ENCODE results near the gene ASB13.
A peak's percentile ranks its signal among the peaks of the same experiment; 100 is the strongest.

The ASB13 gene

DNA sequence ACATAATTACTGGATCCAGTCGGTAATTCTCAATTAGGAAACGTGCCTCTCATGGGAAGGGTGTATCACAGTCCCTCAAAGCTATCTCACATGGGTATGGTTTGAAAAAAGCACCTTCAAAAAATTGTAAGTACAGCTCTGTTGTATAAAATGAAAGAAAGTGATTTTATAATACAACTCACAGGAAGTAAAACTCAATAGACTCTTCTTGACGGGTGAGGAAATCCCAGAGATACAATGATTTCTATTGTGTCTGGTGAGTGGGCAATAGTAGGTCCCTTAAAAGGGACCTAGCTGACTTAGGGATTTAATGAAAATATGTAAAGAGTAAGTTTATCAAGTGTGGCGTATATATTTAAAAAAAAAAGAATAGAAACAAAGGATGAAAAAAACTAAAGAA, 45.2 kb upstream of the ASB13 start:
- H3K36me3 ChIP-seq (ENCODE audit: control insufficient read depth in 2 of 2, insufficient read depth in 1 of 2, low read length in 2 of 2) = no peaks in the 10 kb centered on the region
- no peak for TF ChIP-seq ZNF555 (tag by site-specific recombination; conservative IDR thresholded peaks at IDR 0.05)
- TF ChIP-seq, protein P1, sequence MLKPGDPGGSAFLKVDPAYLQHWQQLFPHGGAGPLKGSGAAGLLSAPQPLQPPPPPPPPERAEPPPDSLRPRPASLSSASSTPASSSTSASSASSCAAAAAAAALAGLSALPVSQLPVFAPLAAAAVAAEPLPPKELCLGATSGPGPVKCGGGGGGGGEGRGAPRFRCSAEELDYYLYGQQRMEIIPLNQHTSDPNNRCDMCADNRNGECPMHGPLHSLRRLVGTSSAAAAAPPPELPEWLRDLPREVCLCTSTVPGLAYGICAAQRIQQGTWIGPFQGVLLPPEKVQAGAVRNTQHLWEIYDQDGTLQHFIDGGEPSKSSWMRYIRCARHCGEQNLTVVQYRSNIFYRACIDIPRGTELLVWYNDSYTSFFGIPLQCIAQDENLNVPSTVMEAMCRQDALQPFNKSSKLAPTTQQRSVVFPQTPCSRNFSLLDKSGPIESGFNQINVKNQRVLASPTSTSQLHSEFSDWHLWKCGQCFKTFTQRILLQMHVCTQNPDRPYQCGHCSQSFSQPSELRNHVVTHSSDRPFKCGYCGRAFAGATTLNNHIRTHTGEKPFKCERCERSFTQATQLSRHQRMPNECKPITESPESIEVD (tag by site-specific recombination; IDR thresholded peaks at IDR 0.05) = peak; percentile 21; the same call in 1 of the 2 replicates
- no peaks in the 10 kb centered on the region for H3K4me1 ChIP-seq (ENCODE audit: control insufficient read depth, insufficient read depth, low read length)
- no peak overlapping the region for H3K27ac ChIP-seq (ENCODE audit: extremely low read depth, low read depth, low read length)
- H3K9me3 ChIP-seq (ENCODE audit: control insufficient read depth, insufficient read depth, low read depth, low read length) = no peaks in the 10 kb centered on the region
- ChIA-PET CTCF (interaction anchor here (0.7 kb wide), 1 partner anchor 295 kb away, joined by 3 read pairs; no protein-coding TSS in a partner anchor), POLR2A (no interaction called here)
- no peak overlapping the region for H3K4me3 ChIP-seq (ENCODE audit: low read depth, low read length)

DNA sequence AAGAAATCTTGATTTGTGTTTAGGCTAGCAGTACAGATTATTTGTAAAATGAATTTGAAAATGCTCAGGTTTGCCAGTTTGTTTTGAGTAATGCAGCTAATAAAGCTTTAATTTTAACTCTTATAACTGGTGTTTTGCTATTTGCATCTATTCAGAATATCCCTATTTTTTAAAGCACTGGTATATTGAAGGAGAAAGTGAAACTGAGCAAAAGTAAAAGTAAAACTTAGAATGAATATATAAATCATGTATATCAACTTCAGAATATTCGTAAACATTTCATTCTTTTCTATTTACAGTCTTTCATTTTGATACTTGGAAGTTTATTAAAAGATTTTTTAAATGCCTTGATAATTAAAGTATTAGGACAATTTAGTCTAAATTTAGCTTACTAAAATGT, 44.5 kb upstream of the ASB13 start:
- Histone ChIP-seq H3K27ac (ENCODE audit: extremely low read depth, low read depth, low read length) (no peak overlapping the region), H3K36me3 (ENCODE audit: control insufficient read depth in 2 of 2, insufficient read depth in 1 of 2, low read length in 2 of 2) (no peaks in the 10 kb centered on the region), H3K4me1 (ENCODE audit: control insufficient read depth, insufficient read depth, low read length) (no peaks in the 10 kb centered on the region), H3K9me3 (ENCODE audit: control insufficient read depth, insufficient read depth, low read depth, low read length) (no peaks in the 10 kb centered on the region), H3K4me3 (ENCODE audit: low read depth, low read length) (no peak overlapping the region)
- CTCF ChIA-PET = interaction anchor here (0.6 to 1.4 kb wide), 2 partner anchors 18 to 224 kb away, joined by 3 read pairs; no protein-coding TSS in a partner anchor
- POLR2A ChIA-PET = no interaction called here
- TF ChIP-seq PRDM1 (tag by site-specific recombination; IDR thresholded peaks at IDR 0.05) = 0 out of 2 replicates have a peak, but pooled peaks have one; percentile 13
- TF ChIP-seq ZNF391 (tag by site-specific recombination; IDR thresholded peaks at IDR 0.05; ENCODE audit: borderline replicate concordance, low read depth) = no peak

DNA sequence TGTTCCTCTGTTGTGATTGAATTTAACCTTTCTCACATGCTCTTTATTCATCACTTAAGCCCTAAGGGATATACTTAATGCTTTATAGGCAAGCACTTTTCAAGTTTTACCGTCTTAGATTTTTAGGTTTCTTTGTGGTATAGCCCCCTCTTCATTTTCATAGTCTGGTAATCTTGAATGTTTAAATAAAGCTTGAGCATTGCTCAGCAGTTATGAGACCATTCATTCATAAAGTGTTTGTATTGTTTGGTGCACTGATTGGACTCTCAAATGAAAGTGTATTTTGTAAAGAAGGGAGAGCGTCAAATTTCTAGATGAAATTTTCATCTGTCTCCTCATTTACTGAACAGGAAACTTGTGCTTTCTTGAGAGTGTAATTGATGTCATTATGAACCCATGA, 43.5 kb upstream of the ASB13 start:
- no peaks in the 10 kb centered on the region for H3K36me3 ChIP-seq (ENCODE audit: control insufficient read depth in 2 of 2, insufficient read depth in 1 of 2, low read length in 2 of 2)
- no peaks in the 10 kb centered on the region for H3K9me3 ChIP-seq (ENCODE audit: control insufficient read depth, insufficient read depth, low read depth, low read length)
- H3K4me1 ChIP-seq (ENCODE audit: control insufficient read depth, insufficient read depth, low read length) = no peaks in the 10 kb centered on the region
- no peak overlapping the region for H3K4me3 ChIP-seq (ENCODE audit: low read depth, low read length)
- ChIA-PET POLR2A (no interaction called here), CTCF (interaction anchor here (1.4 kb wide), 1 partner anchor 17 kb away, joined by 3 read pairs; no protein-coding TSS in a partner anchor)
- TF ChIP-seq, protein P2, sequence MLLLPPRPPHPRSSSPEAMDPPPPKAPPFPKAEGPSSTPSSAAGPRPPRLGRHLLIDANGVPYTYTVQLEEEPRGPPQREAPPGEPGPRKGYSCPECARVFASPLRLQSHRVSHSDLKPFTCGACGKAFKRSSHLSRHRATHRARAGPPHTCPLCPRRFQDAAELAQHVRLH (tag by site-specific recombination; IDR thresholded peaks at IDR 0.05) = no peak
- TF ChIP-seq, protein P1 (tag by site-specific recombination; IDR thresholded peaks at IDR 0.05) = peak; percentile 80
- TF ChIP-seq KLF7 (tag by site-specific recombination; IDR thresholded peaks at IDR 0.05; ENCODE audit: borderline replicate concordance) = no peak
- TF ChIP-seq, protein P3, sequence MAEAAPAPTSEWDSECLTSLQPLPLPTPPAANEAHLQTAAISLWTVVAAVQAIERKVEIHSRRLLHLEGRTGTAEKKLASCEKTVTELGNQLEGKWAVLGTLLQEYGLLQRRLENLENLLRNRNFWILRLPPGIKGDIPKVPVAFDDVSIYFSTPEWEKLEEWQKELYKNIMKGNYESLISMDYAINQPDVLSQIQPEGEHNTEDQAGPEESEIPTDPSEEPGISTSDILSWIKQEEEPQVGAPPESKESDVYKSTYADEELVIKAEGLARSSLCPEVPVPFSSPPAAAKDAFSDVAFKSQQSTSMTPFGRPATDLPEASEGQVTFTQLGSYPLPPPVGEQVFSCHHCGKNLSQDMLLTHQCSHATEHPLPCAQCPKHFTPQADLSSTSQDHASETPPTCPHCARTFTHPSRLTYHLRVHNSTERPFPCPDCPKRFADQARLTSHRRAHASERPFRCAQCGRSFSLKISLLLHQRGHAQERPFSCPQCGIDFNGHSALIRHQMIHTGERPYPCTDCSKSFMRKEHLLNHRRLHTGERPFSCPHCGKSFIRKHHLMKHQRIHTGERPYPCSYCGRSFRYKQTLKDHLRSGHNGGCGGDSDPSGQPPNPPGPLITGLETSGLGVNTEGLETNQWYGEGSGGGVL (tag by site-specific recombination; IDR thresholded peaks at IDR 0.05) = no peak
- no peak for TF ChIP-seq ZFP3 (tag by site-specific recombination; IDR thresholded peaks at IDR 0.05; ENCODE audit: low read depth)
- peak; percentile 72 for TF ChIP-seq PRDM1 (tag by site-specific recombination; IDR thresholded peaks at IDR 0.05)
- TF ChIP-seq ZNF37A (tag by site-specific recombination; IDR thresholded peaks at IDR 0.05) = no peak
- H3K27ac ChIP-seq (ENCODE audit: extremely low read depth, low read depth, low read length) = no peak overlapping the region

DNA sequence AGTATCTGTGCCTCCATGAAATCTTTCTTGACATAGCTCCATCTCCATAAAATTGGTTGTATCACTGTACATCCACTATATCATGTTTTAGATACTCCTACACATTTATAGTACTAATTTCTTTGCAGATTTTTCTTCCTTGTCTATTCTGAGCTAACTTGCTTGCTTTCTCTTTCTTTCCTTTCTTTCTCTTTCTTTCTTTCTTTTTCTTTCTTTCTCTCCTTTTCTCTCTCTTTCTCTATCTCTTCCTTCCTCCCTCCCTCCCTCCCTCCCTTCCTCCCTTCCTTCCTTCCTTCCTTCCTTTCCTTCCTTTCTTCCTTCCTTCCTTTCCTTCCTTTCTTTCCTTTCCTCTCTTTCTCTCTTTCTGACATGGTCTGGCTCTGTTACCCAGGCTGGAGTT, 42.0 kb upstream of the ASB13 start:
- CTCF ChIA-PET = interaction anchor here (0.6 kb wide), 1 partner anchor 11 kb away, joined by 3 read pairs; no protein-coding TSS in a partner anchor
- no peak overlapping the region for H3K27ac ChIP-seq (ENCODE audit: extremely low read depth, low read depth, low read length)
- no peaks in the 10 kb centered on the region for H3K4me1 ChIP-seq (ENCODE audit: control insufficient read depth, insufficient read depth, low read length)
- no peak overlapping the region for H3K4me3 ChIP-seq (ENCODE audit: low read depth, low read length)
- no peaks in the 10 kb centered on the region for H3K9me3 ChIP-seq (ENCODE audit: control insufficient read depth, insufficient read depth, low read depth, low read length)
- POLR2A ChIA-PET = no interaction called here
- H3K36me3 ChIP-seq (ENCODE audit: control insufficient read depth in 2 of 2, insufficient read depth in 1 of 2, low read length in 2 of 2) = no peaks in the 10 kb centered on the region
- TF ChIP-seq, protein P4, sequence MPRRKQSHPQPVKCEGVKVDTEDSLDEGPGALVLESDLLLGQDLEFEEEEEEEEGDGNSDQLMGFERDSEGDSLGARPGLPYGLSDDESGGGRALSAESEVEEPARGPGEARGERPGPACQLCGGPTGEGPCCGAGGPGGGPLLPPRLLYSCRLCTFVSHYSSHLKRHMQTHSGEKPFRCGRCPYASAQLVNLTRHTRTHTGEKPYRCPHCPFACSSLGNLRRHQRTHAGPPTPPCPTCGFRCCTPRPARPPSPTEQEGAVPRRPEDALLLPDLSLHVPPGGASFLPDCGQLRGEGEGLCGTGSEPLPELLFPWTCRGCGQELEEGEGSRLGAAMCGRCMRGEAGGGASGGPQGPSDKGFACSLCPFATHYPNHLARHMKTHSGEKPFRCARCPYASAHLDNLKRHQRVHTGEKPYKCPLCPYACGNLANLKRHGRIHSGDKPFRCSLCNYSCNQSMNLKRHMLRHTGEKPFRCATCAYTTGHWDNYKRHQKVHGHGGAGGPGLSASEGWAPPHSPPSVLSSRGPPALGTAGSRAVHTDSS (tag by site-specific recombination; IDR thresholded peaks at IDR 0.05) = no peak
- no peak for TF ChIP-seq ZNF169 (tag by site-specific recombination; IDR thresholded peaks at IDR 0.05)
- TF ChIP-seq, protein P5, sequence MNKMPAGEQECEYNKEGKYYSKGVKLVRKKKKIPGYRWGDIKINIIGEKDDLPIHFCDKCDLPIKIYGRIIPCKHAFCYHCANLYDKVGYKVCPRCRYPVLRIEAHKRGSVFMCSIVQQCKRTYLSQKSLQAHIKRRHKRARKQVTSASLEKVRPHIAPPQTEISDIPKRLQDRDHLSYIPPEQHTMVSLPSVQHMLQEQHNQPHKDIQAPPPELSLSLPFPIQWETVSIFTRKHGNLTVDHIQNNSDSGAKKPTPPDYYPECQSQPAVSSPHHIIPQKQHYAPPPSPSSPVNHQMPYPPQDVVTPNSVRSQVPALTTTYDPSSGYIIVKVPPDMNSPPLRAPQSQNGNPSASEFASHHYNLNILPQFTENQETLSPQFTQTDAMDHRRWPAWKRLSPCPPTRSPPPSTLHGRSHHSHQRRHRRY (tag by site-specific recombination; IDR thresholded peaks at IDR 0.05) = no peak
- TF ChIP-seq ZNF629 (tag by site-specific recombination; IDR thresholded peaks at IDR 0.05) = no peak
- TF ChIP-seq, protein P6, sequence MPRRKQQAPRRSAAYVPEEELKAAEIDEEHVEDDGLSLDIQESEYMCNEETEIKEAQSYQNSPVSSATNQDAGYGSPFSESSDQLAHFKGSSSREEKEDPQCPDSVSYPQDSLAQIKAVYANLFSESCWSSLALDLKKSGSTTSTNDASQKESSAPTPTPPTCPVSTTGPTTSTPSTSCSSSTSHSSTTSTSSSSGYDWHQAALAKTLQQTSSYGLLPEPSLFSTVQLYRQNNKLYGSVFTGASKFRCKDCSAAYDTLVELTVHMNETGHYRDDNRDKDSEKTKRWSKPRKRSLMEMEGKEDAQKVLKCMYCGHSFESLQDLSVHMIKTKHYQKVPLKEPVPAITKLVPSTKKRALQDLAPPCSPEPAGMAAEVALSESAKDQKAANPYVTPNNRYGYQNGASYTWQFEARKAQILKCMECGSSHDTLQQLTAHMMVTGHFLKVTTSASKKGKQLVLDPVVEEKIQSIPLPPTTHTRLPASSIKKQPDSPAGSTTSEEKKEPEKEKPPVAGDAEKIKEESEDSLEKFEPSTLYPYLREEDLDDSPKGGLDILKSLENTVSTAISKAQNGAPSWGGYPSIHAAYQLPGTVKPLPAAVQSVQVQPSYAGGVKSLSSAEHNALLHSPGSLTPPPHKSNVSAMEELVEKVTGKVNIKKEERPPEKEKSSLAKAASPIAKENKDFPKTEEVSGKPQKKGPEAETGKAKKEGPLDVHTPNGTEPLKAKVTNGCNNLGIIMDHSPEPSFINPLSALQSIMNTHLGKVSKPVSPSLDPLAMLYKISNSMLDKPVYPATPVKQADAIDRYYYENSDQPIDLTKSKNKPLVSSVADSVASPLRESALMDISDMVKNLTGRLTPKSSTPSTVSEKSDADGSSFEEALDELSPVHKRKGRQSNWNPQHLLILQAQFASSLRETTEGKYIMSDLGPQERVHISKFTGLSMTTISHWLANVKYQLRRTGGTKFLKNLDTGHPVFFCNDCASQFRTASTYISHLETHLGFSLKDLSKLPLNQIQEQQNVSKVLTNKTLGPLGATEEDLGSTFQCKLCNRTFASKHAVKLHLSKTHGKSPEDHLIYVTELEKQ (tag by site-specific recombination; IDR thresholded peaks at IDR 0.05; ENCODE audit: borderline replicate concordance) = no peak

Data from HEK293 (cell line).